ENCODE results near the gene CDH5. TPM values are rescaled to one million over a fixed set of nuclear protein-coding genes. Genes with fewer than 3 reads are reported as not detected.

CDH5 gene
- total RNA-seq, 1 donor from 2014 or later = 25.8 TPM

GRCh38 chr16:66391726-66392670, 25.5 kb downstream of the CDH5 start:
- DNase-seq (ENCODE audit: low spot score) = no peak

GRCh38 chr16:66395806-66396555, 29.5 kb downstream of the CDH5 start:
- DNase-seq (ENCODE audit: low spot score) = no peak

- DNase-seq (ENCODE audit: low spot score) = no peak
Observed at GRCh38 chr16:66397736-66398433, 31.4 kb downstream of the CDH5 start.

GRCh38 chr16:66399031-66399430, 32.5 kb downstream of the CDH5 start:
- no peak for DNase-seq (ENCODE audit: low spot score)

- DNase-seq (ENCODE audit: low spot score) = no peak
Observed at GRCh38 chr16:66399930-66400329, 33.4 kb downstream of the CDH5 start.

- no peak for DNase-seq (ENCODE audit: low spot score)
Observed at GRCh38 chr16:66400503-66401380, 34.3 kb downstream of the CDH5 start.

GRCh38 chr16:66401610-66402009, 35.1 kb downstream of the CDH5 start:
- no peak for DNase-seq (ENCODE audit: low spot score)

GRCh38 chr16:66402166-66402565, 35.7 kb downstream of the CDH5 start:
- no peak for DNase-seq (ENCODE audit: low spot score)

- DNase-seq (ENCODE audit: low spot score) = no peak
Observed at GRCh38 chr16:66402591-66403230, 36.2 kb downstream of the CDH5 start.

- DNase-seq (ENCODE audit: low spot score) = no peak
Observed at GRCh38 chr16:66403531-66404145, 37.1 kb downstream of the CDH5 start.

GRCh38 chr16:66405057-66405783, 38.7 kb downstream of the CDH5 start:
- DNase-seq (ENCODE audit: low spot score) = no peak

GRCh38 chr16:66406534-66407221, 40.2 kb downstream of the CDH5 start:
- DNase-seq (ENCODE audit: low spot score) = peak; percentile 88

- no peak for DNase-seq (ENCODE audit: low spot score)
Observed at GRCh38 chr16:66408163-66409048, 41.9 kb downstream of the CDH5 start.

GRCh38 chr16:66409156-66409555, 42.7 kb downstream of the CDH5 start:
- DNase-seq (ENCODE audit: low spot score) = no peak

GRCh38 chr16:66412182-66412581, 45.7 kb downstream of the CDH5 start:
- DNase-seq (ENCODE audit: low spot score) = no peak

- no peak for DNase-seq (ENCODE audit: low spot score)
Observed at GRCh38 chr16:66414891-66415290, 48.4 kb downstream of the CDH5 start.

GRCh38 chr16:66416136-66416535, 49.6 kb downstream of the CDH5 start:
- DNase-seq (ENCODE audit: low spot score) = no peak
